HG02943 (cell line): ENCODE data around the gene BRIX1.
A peak's percentile ranks its signal among the peaks of the same experiment; 100 is the strongest.
"Not testable (repeated sequence)": the region's sequence is repeated elsewhere in the genome, so short reads cannot be mapped to it uniquely, and the experiment has no call there.

Source experiments
- ATAC-seq: cut with Tn5 transposase; IDR thresholded peaks from one replicate; pipeline ENCODE4 v1.9.1; 2021; ENCODE audit warnings: mild to moderate bottlenecking, low read depth, moderate library complexity; ENCODE audit not compliant: unreplicated experiment

The BRIX1 gene

DNA sequence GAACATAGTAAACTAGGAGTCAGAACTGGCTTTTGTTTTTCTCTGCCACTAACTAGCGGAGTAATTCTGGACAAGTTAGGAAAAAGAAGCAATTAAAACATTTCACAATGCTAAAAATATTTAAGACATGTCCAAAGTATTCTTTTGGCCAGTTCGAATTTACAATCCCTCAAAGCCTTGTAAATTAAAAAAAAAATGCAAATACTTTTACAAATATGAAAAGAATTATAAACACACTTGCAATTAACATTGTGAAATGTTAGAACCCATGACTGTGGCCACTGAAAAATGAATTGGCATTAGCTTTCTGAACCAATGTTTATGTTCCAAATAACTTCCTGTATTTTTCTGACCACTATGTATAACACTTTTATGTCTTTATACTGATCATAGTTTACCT is 2.4 kb upstream of the BRIX1 start:
- ATAC-seq, result no peak

DNA sequence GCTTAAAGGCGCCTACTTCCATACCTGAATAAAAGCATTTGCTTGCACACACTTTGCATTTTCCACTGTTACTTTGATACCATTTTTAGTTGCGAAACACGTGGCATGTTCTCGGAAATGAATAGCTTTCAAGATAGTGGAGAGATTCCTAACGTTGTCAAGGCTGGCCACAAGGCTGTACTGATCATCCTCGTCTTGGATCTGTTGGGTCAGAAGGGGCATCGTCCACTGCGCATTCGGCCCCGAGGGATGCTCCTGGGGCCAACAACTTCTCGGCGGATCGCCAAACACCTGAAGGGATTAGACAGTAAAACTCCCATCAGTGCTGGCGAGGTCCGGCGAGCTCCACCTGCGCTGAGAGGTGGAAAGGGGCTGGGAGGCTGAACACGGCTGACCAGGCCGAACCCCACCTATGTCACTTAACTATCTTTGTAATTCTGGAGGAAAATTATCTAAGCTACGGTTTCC is 806 bp upstream of the BRIX1 start:
- ATAC-seq, result peak; percentile 15

DNA sequence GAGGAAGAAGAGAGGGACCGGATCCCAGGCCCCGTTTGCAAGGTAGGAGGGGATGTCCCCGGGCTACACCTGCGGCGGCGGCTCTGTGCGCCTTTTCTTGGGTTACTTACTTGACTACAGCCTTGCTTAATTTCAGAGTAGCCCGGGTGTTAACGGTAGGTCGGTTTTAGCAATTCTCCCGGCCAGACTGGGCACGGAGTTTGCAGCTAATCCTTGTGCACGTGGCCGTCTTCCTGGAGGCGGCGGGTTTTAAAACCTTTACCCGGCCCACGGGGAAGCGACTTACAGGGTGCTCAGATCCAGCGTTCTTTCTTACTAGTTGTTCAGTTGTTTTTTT is 313 bp downstream of the BRIX1 start:
- ATAC-seq, result peak; percentile 25

DNA sequence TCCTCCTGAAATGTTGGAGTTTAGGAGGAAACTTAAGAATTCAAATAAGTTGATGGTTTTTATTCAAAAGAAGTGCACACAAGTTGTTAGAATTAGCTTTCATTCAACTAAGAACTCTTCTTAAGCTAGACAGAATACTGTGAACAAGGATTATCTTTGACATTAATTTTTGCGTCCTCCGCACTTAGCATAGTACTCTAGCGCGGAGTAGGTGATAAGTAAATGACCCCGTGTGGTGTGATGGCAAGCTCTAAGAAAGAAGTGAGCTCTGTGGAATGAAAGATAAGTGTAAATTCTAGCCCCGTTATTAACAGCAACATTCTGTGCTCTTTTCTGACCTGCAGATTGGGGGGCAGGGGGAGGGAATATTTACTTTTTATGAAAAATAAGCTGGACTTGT is 1.0 kb downstream of the BRIX1 start:
- ATAC-seq, result no peak

DNA sequence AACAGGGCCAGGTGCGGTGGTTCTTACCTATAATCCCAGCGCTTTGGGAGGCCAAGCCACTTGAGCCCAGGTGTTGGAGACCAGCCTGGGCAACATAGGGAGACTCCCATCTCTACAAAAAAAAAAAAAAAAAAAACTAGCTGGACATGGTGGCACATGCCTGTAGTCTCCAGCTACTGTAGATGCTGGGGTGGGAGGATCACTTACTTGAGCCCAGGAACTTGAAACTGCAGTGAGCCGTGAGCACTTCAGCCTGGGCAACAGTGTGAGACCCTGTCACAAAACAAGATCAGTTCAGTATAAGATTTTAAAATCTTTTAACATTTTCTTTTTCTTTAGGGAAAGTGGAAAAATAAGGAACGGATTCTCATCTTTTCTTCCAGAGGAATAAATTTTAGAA is 2.5 kb downstream of the BRIX1 start:
- no peak for ATAC-seq

DNA sequence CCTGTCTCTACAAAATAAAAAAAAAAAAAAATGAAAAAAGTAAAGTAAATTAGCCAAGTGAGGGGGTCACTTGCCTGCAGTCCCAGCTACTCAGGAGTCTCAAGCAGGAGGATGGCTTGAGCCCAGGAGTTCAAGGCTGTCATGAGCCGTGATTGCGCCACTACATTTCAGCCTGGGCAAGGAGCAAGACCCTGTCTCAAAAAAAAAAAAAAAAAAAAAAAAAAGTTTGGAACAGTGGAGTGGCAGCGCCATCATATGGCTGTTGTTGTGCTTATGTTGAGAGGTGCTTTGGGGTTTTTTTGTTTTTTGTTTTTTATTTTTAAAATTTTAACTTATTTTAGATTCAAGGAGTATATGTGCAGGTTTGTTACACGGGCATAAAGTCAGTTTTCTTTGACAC is 3.6 kb downstream of the BRIX1 start:
- no peak for ATAC-seq

DNA sequence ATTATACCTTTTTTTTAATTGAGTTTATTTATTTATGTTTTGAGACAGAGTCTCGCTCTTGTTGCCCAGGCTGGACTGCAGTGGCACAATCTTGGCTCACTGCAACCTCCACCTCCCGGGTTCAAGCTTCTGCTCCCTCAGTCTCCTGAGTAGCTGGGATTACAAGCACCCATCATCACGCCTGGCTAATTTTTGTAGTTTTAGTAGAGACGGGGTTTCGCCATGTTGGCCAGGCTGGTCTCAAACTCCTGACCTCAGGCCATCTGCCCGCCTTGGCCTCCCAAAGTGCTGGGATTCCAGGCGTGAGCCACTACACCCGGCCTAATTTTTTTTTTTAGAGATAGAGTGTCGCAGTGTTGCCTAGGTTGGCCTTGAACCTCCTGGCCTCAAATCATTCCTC is 7.7 kb downstream of the BRIX1 start:
- ATAC-seq, result not testable (repeated sequence)

DNA sequence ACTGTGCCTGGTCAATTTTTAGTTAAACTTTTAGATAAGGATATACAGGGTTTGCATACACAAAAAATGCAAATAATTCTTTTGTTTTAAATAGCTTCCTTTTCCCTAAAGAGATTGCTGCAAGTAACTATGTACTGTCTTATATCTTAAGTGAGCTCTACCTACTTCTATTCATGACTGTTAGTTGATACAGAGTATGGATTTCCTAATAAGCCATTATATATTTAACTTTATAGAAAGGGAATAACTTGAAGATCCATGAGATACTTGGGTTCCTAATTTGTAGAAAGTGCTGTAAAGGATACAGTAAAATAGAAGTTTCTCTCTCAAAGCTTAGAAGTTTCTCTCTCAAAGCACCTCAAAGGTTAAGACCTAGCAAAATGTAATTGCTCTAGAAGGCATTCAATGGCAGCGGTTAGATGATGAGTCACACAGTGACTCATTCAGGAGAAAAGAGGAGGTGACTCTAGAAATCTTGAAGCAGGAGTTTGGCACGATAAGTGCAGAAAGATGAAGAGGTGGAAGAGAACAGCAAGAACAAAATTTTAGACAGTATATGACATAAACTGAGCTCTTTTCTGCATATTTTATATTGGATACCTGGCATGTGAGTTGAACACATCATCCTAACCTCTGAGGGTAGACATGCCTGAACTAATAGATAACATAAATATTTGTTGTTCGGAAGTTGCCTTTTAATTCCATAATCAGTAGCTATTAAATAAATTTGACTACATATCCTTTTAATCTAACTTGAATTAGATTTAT is 8.4 kb downstream of the BRIX1 start:
- no peak for ATAC-seq

DNA sequence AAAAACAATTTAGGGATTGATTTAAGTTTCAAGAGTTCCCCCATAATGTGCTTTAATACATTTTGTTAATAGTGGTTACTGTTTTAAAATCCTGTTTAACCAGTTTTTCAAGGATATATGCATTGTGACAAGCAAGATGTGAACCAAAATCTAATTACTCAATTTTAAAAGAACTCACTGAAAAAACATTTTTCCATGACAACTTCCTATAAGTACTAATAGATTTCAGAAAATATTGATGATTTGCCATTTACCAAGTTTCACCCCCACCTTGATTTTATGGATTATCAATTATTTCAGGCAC is 8.9 kb downstream of the BRIX1 start:
- ATAC-seq, result no peak

DNA sequence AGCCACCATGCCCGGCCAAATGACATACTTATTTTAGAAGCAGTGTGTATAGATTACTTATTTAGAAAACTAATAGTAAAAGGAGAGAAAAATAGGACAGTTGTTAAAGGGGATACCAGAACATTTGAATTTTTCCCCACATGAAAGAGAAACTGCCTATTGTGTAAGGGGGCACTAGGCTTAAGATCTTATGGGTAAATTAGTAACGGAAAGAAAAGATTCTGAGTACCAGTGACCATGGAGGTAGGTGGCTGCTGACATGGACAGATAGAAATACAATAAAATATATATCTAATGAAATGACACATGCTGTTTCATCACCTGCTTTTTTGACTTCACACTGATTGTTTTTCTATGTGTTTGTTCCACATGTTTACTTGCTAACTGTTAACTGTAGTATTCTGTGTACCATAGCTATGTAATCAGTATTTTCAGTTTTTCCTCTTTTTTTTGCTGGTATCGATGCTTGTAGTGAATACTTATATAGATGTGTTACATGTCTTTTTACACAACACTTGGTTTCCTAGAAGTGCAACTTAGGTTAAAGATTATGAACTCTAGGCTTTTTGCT is 10.9 kb downstream of the BRIX1 start:
- ATAC-seq, result no peak

DNA sequence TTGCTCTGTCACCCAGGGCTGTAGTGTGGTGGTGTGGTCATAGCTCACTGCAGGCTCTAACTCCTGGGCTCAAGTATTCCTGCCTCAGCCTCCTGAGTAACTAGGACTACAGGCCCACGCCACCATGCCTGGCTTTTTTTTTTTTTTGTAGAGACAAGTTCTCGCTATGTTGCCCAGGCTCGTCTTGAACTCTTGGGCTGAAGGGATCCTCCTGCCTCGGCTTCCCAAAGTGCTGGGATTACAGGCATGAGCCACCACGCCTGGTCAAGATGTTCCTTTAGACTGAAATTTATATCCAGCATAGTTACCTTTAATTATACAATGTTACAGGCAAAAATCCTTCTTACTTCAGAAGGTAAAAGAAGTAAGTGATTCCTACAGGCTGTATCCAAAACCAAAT is 12.3 kb downstream of the BRIX1 start:
- no peak for ATAC-seq

DNA sequence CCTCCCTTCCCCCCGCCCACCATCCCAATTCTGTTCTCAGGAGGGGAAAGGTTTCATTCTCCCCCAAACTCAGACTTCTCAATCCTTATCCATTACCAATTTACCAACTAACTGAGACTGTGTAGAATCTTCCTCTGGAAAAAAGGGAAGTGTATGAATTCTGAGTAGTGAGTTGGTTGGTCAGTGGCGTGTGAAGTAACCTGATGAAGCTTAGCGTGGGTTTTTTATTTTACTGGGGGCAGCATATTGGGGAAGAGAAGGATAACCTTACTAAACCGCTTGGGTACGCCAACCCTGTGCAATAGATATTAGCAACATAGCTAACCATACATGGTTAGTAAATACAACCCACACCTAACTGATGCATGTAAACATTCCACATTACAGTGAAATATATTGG is 12.8 kb downstream of the BRIX1 start:
- ATAC-seq, result no peak

DNA sequence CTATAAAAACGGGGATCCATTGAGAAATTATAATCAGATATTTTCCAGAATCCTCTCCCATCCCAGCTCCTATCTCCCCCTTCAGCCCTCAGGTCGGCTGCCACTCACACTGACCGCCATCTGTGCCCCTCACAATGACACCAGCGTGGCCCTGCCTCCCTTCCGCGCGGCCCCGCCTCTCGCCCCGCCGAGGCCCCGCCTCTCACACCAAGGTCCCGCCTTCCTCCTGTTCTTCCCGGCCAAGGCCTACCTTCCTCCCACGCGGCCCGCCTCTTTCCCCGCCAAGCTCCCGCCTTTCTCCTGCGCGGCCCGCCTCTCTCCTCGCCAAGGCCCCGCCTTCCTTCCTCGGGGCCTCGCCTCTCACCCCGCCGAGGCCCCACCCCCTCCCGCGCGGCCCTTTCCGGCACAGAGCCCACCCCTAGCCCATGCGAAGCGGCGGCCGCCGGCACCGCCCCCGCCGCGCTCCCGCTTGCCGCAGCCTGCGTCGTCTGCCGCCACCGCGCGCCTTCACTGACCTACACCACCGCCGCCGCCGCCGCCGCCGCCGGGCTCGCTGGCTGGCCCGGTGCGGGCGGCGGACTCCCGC is 13.7 kb downstream of the BRIX1 start, which contains the start of gene DNAJC21:
DNAJC21 (plus strand) TSS at position 426 of the 586 bp plus-strand sequence. CDS start 261 bp downstream, outside the sequence.
- ATAC-seq, result peak; percentile 92

DNA sequence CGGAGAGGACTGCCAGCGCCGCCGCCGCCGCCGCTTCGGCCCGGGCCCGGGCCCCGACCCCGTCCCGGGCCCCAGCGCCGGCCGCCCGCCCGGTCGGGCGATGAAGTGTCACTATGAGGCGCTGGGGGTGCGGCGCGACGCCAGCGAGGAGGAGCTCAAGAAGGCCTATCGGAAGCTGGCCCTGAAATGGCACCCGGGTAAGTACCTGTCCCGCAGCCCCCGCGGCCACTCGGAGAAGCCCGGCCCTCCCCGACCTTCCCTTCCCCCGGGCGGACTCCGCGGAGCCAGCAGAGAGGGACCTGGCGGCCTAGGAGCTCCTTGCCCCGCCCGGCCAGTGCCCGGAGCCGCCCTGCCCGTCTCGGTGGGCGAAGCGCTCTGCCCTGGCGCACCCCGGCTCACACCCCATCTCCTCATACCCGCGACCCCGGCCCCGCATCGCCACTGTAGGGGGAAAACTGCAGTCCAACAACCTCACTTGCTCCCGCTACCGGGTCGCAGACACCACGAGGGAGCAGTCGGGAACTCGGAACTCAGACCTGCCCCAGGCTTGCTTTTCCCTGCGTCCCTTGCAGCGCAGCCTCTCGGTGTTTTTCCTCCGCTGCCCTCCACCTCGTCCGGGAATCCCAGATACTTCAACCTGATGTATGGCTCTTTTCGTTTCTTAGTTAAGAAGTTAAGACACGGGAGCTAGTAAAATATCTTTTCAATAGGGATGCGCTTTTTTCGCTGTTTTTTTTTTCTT is 14.4 kb downstream of the BRIX1 start:
- peak; percentile 68 for ATAC-seq

DNA sequence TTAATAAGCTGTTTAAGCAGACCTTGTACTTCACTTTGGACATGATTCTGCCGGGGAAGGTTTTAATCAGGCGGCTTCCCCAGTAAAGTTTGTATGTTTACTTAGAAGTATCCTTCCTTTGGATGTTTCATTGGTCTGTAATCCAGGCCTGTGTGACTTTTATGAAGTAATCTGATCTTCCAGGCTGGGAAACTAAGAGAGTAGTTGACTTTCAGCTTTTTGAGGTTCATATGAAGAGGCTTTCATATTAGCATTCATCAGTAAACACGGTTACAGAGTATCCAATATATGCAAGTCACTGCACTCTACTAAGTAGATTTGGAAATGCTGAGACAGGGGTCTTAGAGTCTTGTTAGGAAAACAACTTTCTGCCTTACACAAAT is 14.9 kb downstream of the BRIX1 start:
- ATAC-seq, result no peak

DNA sequence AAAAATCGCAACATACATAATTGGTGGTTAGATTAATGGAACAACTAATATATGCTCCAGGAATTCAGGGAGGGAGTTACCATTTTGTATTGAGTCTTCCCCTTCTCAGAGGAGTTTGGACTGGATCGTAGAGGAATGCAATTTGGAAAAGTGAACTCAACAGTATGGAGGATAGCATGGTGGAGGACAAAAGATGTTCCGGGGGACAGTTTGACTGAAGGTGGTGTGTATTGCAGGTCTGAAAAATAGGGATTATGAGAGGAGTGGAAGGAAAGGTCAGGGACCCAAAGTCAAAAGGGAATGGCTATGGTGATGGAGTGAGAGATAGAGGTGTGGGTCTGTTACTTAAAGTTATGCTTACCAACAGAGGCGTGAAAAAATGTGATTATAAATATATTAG is 15.4 kb downstream of the BRIX1 start:
- ATAC-seq, result no peak

DNA sequence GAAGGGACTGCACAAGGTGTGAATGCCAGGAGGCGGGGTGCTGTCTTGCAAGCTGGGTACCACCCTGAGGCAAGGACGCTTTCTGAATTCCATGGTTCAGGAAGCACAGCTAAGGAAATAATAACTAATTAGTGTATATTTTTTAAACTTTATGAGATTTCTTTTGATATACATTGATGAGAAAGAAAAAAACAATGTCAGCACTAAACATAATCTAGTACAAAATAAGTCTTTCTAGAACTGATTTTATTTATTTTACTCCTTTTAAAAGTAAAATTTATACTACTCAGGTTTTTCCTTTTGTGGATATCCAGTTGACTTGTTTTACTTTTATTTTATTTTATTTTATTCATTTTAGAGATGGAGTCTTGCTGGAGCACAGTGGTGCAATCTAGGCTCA is 17.4 kb downstream of the BRIX1 start:
- no peak for ATAC-seq

DNA sequence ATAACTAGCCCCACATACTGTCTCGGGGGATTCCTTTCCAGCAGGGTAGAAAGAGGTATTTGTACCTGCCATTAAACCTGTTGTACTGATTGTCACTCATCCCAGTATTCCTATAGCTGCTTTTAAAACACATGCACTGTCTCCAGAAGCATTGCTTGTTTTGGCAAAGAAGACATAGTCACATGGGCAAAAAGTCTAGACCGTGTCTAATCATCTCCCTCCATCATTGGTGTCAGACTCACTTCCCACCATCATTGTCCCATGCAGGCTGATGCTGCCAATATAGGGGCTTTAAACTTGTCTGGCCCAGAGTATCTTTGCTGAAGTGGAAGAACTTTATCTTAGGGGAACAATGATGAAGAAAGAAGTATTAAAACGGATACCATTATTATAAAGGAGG is 26.4 kb downstream of the BRIX1 start:
- no peak for ATAC-seq

DNA sequence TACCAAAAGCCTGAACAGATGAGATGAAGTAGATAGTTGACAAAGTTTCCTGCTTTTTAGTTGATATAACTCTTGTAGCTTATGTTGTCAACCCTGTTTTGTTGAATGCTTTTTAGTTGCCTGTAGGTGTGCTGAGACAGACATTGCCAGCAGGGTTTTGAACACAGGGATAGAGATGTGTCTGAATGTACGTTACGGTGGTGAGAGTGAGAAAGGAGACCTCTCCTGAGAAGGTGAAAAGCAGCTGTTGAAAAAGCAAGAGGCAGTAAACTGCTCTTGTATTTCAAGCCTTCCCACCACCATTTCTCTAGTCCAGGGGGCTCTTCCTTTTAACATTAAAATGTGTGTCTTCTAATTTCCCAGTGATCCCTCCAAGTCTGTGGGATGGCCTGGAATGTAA is 28.5 kb downstream of the BRIX1 start:
- no peak for ATAC-seq

DNA sequence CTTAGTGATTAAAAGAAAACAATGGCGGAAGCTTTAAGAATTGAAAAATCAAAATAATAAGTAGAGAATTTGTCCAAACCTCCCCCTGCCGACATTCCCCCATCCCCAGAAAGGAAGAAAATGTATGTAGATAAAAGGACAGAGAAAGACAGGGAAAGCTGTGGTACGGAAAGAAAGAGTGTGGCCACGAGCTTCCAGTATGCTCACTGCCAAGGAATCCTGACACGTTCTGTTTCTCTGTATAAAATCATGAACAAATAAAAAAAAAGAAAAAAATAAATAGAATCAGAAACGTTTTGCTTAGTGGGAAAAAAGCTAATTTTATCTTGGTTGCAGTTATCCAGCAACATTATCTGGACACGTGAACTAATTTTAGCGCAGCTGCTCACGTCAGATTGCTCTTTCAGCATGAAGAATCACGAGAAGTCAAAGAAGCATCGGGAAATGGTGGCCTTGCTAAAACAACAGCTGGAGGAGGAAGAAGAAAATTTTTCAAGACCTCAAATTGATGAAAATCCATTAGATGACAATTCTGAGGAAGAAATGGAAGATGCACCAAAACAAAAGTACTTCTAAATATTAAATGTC is 29.0 kb downstream of the BRIX1 start:
- ATAC-seq, result no peak

DNA sequence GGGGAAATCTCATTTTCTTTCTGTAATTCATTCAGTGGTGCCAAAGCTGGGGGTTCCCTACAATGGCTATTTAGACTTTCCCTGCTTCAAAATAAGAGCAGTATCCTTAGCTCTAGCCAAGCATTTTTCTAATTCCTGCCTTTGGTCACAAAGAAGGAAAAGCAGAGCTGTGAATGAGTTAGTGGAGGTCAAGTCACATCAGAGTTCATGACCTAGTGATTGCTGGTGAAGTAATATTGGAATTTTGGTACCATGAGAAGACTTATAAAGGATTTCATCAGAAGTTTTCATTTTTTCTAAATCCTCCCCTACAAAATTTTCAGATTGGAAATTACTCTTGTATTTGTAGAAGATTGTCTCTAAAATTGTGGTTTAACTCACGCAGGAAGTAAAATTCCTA is 41.8 kb downstream of the BRIX1 start:
- no peak for ATAC-seq
